Right lung (tissue), 10 donors: ENCODE results near the gene ASXL1. TPM values are rescaled to one million over a fixed set of nuclear protein-coding genes. Genes with fewer than 3 reads are reported as not detected.
A peak's percentile ranks its signal among the peaks of the same experiment; 100 is the strongest.
"Not testable (repeated sequence)": the region's sequence is repeated elsewhere in the genome, so short reads cannot be mapped to it uniquely, and the experiment has no call there.

Experiments used
- DNase-seq, 2 donors: peaks; one replicate each; pipeline ENCODE4 v3.0.0-alpha.2; 2013
- long read RNA-seq, 8 donors: transcript quantifications; one replicate each; lab custom pipeline, GENCODE V29; 2026
- polyA plus RNA-seq, 5 donors: library from polyadenylated mRNA; unstranded; fragments of 120-200 nt; gene quantifications; one replicate each; pipeline versions ENCODE4 v1.2.1 to v1.2.3, GENCODE V29; 2013; ENCODE audit warnings: inconsistent platforms in 1 of 5, low replicate concordance in 1 of 5; ENCODE audit not compliant: insufficient read length in 5 of 5, insufficient read depth in 1 of 5

Gene ASXL1
- polyA plus RNA-seq = 10 to 100 TPM; 57.3 to 89.6 (median 78.4) TPM
- long read RNA-seq, donor 1, full-length matches to known transcripts = 3 of 3 reads
- long read RNA-seq, donor 1, partial matches to known transcripts = 0 of 3 reads
- long read RNA-seq, donor 1, other reads (novel, unspliced or antisense) = 0 of 3 reads
- long read RNA-seq, donor 2, full-length matches to known transcripts = 2 of 2 reads
- long read RNA-seq, donor 2, partial matches to known transcripts = 0 of 2 reads
- long read RNA-seq, donor 2, other reads (novel, unspliced or antisense) = 0 of 2 reads
- long read RNA-seq, donor 3, full-length matches to known transcripts = 2 of 7 reads
- long read RNA-seq, donor 3, partial matches to known transcripts = 5 of 7 reads
- long read RNA-seq, donor 3, other reads (novel, unspliced or antisense) = 0 of 7 reads
- long read RNA-seq, donor 4, full-length matches to known transcripts = 3 of 8 reads
- long read RNA-seq, donor 4, partial matches to known transcripts = 5 of 8 reads
- long read RNA-seq, donor 4, other reads (novel, unspliced or antisense) = 0 of 8 reads
- long read RNA-seq, donor 5, full-length matches to known transcripts = 2 of 7 reads
- long read RNA-seq, donor 5, partial matches to known transcripts = 0 of 7 reads
- long read RNA-seq, donor 5, other reads (novel, unspliced or antisense) = 5 of 7 reads
- long read RNA-seq, donor 6 = 0 reads
- long read RNA-seq, donor 7 = 0 reads
- long read RNA-seq, donor 8 = 0 reads

DNA sequence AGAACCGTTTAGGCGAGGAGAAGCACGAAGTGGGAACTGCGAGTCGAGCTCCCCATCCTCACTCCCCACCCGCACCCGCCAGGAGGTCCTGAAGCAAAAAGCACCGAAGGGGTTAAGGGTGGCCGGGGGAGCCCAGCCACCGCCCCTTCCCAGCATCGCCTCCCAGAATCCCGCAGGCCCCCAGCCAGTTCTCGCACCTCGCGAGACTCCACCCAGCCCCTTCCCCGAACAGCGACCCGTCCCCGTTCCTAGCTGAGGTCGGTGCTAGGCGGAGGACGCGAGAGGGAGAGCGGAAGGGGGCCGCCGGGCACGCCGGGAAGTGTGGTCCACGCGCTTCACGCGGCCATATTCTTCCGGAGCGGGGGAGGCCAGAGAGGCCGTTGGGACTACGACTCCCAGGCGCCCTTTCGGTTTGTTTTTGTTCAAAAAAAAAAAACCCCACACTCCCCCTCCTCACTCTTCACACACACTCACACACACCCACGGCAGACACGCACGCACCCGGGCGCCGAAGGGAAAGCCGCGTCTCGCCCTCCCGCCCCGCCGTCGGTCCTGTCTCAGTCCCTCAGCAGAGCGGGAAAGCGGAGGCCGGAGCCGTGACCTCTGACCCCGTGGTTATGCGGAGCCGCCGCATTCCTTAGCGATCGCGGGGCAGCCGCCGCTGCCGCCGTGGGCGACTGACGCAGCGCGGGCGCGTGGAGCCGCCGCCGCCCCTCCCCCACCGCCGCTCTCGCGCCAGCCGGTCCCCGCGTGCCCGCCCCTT, at the start of gene ASXL1:
ASXL1 (plus strand) TSS at position 463 of the 763 bp plus-strand sequence. CDS start 445 bp downstream, outside the sequence.
- peak; percentile 99 for DNase-seq

- DNase-seq = no peak
Measured at GRCh38 chr20:32312718-32313424, 45.3 kb upstream of the ASXL1 start.

DNA sequence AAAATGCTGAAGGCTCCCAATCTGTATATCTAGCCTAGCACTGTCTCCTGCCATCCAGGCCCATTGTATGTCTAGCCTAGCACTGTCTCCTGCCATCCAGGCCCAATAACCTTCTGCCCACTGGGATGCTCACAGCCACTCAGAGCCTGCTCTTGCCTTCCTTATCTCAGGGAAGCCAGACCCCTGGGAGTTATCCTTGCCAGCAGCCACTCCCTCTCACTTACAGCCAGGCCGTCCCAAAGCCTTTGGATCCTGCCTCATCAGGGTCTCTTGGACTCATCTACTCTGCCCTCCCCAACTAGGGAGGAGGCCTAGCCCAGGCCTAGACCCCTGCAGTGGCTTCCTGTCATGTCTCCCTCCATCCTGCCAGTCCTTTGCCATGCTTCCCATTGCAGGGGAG, 43.4 kb upstream of the ASXL1 start:
- DNase-seq = no peak

GRCh38 chr20:32315399-32315798, 42.7 kb upstream of the ASXL1 start:
- no peak for DNase-seq

DNA sequence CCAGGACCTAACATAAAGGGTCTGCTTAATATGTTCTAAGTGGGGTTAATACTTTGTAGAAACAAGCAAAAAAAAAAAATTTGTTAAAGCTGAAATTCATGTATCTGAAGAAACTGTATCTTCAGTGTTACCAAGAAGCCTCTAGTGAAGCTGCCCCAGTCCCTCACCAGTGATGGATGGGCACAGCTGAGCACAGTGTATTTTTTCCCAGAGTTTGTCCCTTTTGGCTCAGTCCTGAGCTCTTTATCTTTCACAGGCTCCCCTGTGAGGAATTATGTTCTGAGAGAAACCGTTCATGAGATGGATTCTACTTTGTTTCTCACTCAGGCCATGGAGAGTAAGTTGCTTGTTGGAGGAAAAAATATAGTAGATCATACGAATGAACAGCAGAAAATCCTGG, 42.2 kb upstream of the ASXL1 start:
- no peak for DNase-seq

GRCh38 chr20:32316667-32317066, 41.5 kb upstream of the ASXL1 start:
- DNase-seq = no peak

DNA sequence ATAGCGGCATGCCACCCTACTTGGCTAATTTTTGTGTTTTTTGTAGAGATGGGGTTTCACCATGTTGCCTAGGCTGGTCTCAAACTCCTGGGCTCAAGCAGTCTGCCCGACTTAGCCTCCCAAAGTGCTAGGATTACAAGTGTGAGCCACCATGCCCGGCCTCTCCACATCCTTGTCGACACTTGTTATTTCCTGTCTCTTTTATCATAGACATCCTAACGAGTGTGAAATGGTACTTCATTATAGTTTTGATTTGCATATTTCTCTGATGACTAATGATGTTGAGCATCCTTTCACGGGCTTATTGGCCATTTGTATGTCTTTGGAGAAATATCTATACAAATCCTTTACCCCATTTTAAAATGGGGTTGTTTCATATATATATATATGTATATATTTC, 39.0 kb upstream of the ASXL1 start:
- DNase-seq = no peak

DNA sequence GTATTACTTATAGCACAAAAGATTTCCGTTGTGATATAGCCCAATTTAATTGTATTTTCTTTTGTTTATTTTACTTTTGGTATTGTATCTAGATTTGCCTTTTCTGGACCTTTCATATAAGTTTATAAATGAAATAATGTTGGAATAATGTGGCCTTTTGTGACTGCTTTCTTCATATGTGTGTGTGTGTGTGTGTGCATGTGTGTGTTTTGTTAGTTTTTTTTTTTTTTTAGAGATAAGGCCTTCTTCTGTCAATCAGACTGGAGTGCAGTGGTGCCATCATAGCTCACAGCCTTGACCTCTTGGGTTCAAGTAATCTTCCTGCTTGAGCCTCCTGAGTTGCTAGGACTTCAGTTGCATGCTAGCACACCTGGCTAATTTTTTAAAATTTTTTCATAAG, 37.8 kb upstream of the ASXL1 start:
- DNase-seq = no peak

GRCh38 chr20:32321390-32321789, 36.7 kb upstream of the ASXL1 start:
- DNase-seq = no peak

- DNase-seq = not testable (repeated sequence)
Measured at GRCh38 chr20:32322260-32322659, 35.9 kb upstream of the ASXL1 start.

DNA sequence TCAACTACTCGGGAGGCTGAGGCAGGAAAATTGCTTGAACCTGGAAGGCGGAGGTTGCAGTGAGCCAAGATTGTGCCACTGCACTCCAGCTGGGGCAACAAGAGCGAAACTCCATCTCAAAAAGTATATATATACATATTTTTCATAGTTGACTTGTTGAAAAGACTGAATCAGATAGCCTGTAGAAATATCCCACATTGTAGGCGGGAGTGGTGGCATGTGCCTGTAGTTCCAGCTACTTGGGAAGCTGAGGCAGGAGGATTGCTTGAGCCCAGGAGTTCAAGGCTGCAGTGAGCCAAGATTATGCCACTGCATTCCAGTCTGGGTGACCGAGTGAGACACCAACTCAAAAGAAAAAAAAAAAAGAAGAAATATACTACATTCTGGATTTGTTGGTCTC, 34.4 kb upstream of the ASXL1 start:
- DNase-seq = not testable (repeated sequence)

GRCh38 chr20:32325706-32326503, 32.2 kb upstream of the ASXL1 start:
- DNase-seq = no peak

- no peak for DNase-seq
Measured at GRCh38 chr20:32326504-32326845, 31.7 kb upstream of the ASXL1 start.

GRCh38 chr20:32327087-32327681, 30.9 kb upstream of the ASXL1 start:
- no peak for DNase-seq

GRCh38 chr20:32329817-32330554, 28.1 kb upstream of the ASXL1 start:
- no peak for DNase-seq

- DNase-seq = no peak
Measured at GRCh38 chr20:32330555-32330897, 27.6 kb upstream of the ASXL1 start.

DNA sequence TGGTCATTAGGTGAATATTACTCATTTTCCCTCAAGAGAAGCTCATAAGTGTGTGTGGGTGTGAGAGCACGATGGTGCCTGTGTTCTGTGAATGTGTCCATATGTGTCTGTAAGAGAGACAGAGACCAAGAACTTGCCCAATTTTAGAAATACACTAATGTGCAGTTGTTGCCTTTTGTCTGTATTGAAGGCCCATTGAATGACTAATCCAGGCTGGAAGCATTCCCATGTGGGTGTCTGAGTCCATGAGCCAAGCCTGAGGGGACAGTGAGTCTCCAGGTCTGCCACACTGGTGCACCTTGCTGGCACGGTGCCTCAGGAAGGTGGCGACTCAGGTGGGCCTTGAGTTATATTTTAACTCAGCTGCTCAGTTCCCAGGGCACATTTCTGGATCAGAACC, 25.5 kb upstream of the ASXL1 start:
- DNase-seq = no peak

GRCh38 chr20:32333181-32333987, 24.7 kb upstream of the ASXL1 start:
- no peak for DNase-seq
